Heart left ventricle (tissue), 16 donors: Measurements from ENCODE around the gene DSCAM. TPM values are rescaled to one million over a fixed set of nuclear protein-coding genes. Genes with fewer than 3 reads are reported as not detected.

ENCODE experiments used
- ATAC-seq, 4 donors: fragments of 200-7000 bp; cut with Tn5 transposase; one replicate each; pipeline ENCODE4 v1.9.1; 2020 to 2022; ENCODE audit warnings: moderate library complexity in 4 of 4, mild to moderate bottlenecking in 3 of 4, moderate number of reproducible peaks in 1 of 4
- DNase-seq, 5 donors: peaks; one replicate each; pipeline ENCODE4 v3.0.0-alpha.2; 2020
- H3K27ac ChIP-seq, 12 donors: fragments of 200-600 bp; sonication (generic) in 4 of 12; one replicate each; pipeline versions ENCODE4 v1.5.0 to v1.8.0; 2016 to 2022; ENCODE audit warnings: mild to moderate bottlenecking in 2 of 12
- H3K27me3 ChIP-seq, 9 donors: fragments of 200-600 bp; sonication (generic) in 2 of 9; one replicate each; pipeline versions ENCODE4 v1.5.1 to v1.8.0; 2016 to 2022; ENCODE audit warnings: mild to moderate bottlenecking in 3 of 9
- H3K36me3 ChIP-seq, 9 donors: fragments of 200-600 bp; sonication (generic) in 2 of 9; one replicate each; pipeline versions ENCODE4 v1.5.0 to v1.8.0; 2018 to 2022; ENCODE audit warnings: mild to moderate bottlenecking in 2 of 9
- H3K4me1 ChIP-seq, 12 donors: fragments of 200-600 bp; sonication (generic) in 4 of 12; one replicate each; pipeline versions ENCODE4 v1.5.0 to v1.8.0; 2016 to 2022; ENCODE audit warnings: mild to moderate bottlenecking in 3 of 12
- H3K4me3 ChIP-seq, 12 donors: fragments of 200-600 bp; sonication (generic) in 4 of 12; one replicate each; pipeline versions ENCODE4 v1.5.0 to v1.8.0; 2017 to 2022; ENCODE audit warnings: mild to moderate bottlenecking in 9 of 12, moderate library complexity in 4 of 12
- H3K9me3 ChIP-seq, 12 donors: fragments of 200-600 bp; sonication (generic) in 4 of 12; one replicate each; pipeline versions ENCODE4 v1.5.0 to v1.8.0; 2016 to 2022; ENCODE audit warnings: mild to moderate bottlenecking in 1 of 12
- POLR2A ChIP-seq, 2 donors: fragments of 450-650 bp; IDR thresholded peaks; one replicate each; pipeline ENCODE4 v1.6.1; 2017; ENCODE audit warnings: antibody characterized with exemption in 2 of 2, mild to moderate bottlenecking in 2 of 2, moderate library complexity in 2 of 2
- WGBS, 4 donors: extraction: QIAGEN DNeasy Blood & Tissue Kit in 2 of 4; methylation state at CpG; one replicate each; pipeline versions ENCODE4 v1.1.5 to v1.1.7; 2013 to 2018; 5-methylcytosine and 5-hydroxymethylcytosine counted together
- intact Hi-C, 10 donors: fragments of 100-400 bp; cut with DNase I; formaldehyde crosslinking; loops; one replicate each; pipeline versions ENCODE4 v1.11.1 to v1.14.2; 2022
- polyA plus RNA-seq, 2 donors: library from polyadenylated mRNA; stranded (reverse); fragments of 200-250 nt; gene quantifications; one replicate each; pipeline ENCODE4 v1.2.3, GENCODE V29; 2013
- total RNA-seq, 9 donors: library from RNA; depleted of rRNA in 2 of 9; stranded (reverse); fragments of >200 nt in 2 of 9; fragmentation: NEBNext Ultra II Directional in 3 of 9; extraction: Animal tissue kit (Norgen Biotek cat#: 25700) in 3 of 9; gene quantifications; one replicate each; pipeline versions ENCODE4 v1.1.0 to v1.2.4, GENCODE V29; 2016 to 2023
- TF ChIP-seq, protein P1 (sequence below), 12 donors: fragments of 200-600 bp; sonication (generic) in 4 of 12; IDR thresholded peaks; one replicate each; pipeline versions ENCODE4 v1.5.0 to v1.8.0; 2018 to 2022; ENCODE audit warnings: antibody characterized with exemption in 12 of 12, mild to moderate bottlenecking in 5 of 12
- donor health status: ischemic (EF 13 %, LVEDD 7.1; RV severe dilation, severe dysfunction).
- donor health status: healthy with polysubstance abuse.
- donor health status: DM: no; HTN: yes; CAD: no.
- donor health status: DM: no; HTN: no; CAD: no.
- donor health status: ischemic (EF 25% LVEDD 6.9; RV normal size, moderate dysfunction).
- donor health status: ischemic (EF 25% LVEDD 5.7; RV mildly dilated, moderate dysfunction).
- donor health status: healthy.
- donor health status: DM: yes; HTN: yes; CAD: no.
- donor health status: ischemic (EF 35%, LVEDD 5.7; RV mildly dilated, moderate dysfunction).
- donor health status: nonischemic (EF 11% LVEDD 7.7; RV severe dilation, severe dysfunction).
- donor health status: DM: yes; HTN: yes; CAD: no.
- donor health status: PGD.
- donor health status: ischemic (EF 29% LVEDD 5.4; RV normal size, mild dysfunction).
- donor health status: nonischemic (EF 23%, LVEDD 6.1; RV moderate dilation, normal function).

DSCAM gene
- total and polyA plus RNA-seq, 11 donors: 0.03 TPM; not detected in 10

GRCh38 chr21:40882192-40882915, 35.4 kb upstream of the DSCAM start:
- WGBS, 4 donors: 82 to 86% (median 84%) methylated on average over 7 of the region's 7 CpGs
- H3K4me1 ChIP-seq: no peaks in the 10 kb centered on the region
- H3K27me3 ChIP-seq: no peaks in the 10 kb centered on the region
- no peak overlapping the region for H3K27ac ChIP-seq
- no peaks in the 10 kb centered on the region for H3K36me3 ChIP-seq
- H3K9me3 ChIP-seq: peaks cover 0 to 3% (median 0%) of the 10 kb centered on the region in 12 donors
- intact Hi-C loops: no loop called here
- DNase-seq (no peak), ATAC-seq (no peak)
- TF ChIP-seq POLR2A (IDR thresholded peaks at IDR 0.05): no peak
- TF ChIP-seq, protein P1, sequence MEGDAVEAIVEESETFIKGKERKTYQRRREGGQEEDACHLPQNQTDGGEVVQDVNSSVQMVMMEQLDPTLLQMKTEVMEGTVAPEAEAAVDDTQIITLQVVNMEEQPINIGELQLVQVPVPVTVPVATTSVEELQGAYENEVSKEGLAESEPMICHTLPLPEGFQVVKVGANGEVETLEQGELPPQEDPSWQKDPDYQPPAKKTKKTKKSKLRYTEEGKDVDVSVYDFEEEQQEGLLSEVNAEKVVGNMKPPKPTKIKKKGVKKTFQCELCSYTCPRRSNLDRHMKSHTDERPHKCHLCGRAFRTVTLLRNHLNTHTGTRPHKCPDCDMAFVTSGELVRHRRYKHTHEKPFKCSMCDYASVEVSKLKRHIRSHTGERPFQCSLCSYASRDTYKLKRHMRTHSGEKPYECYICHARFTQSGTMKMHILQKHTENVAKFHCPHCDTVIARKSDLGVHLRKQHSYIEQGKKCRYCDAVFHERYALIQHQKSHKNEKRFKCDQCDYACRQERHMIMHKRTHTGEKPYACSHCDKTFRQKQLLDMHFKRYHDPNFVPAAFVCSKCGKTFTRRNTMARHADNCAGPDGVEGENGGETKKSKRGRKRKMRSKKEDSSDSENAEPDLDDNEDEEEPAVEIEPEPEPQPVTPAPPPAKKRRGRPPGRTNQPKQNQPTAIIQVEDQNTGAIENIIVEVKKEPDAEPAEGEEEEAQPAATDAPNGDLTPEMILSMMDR (IDR thresholded peaks at IDR 0.05): no peak
- no peak overlapping the region for H3K4me3 ChIP-seq

- TF ChIP-seq, protein P1 (IDR thresholded peaks at IDR 0.05): no peak
- TF ChIP-seq POLR2A (IDR thresholded peaks at IDR 0.05): no peak
Observed at GRCh38 chr21:40881767-40882166, 34.8 kb upstream of the DSCAM start.

DNA sequence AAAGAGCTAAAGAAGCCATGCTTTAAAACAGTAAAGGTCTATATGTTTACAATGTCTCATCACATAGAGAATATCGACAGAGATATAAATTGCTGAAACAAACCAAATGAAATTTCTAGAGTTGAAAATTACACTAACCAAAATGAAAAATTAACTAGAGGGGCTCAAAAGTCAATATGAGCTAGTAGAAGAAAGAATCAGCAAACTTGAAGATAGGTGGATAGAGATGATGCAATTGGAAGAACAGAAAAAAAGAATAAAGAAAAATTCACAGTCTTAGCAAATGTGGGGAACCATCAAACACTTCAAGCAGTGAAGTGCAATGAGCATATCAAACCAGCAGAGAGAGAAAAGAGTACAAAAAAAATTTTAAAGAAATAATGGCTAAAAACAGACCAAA, 24.1 kb upstream of the DSCAM start:
- intact Hi-C loops: no loop called here
- peaks cover 0 to 40% (median 8%) of the 10 kb centered on the region in 12 donors for H3K9me3 ChIP-seq
- H3K4me3 ChIP-seq: no peak overlapping the region
- H3K4me1 ChIP-seq: no peaks in the 10 kb centered on the region
- TF ChIP-seq POLR2A (IDR thresholded peaks at IDR 0.05): no peak
- TF ChIP-seq, protein P1 (IDR thresholded peaks at IDR 0.05): no peak
- DNase-seq (no peak), ATAC-seq (no peak)
- 92 to 97% (median 95%) methylated on average over 1 of the region's 1 CpG for WGBS, 4 donors
- H3K36me3 ChIP-seq: no peaks in the 10 kb centered on the region
- no peak overlapping the region for H3K27ac ChIP-seq
- H3K27me3 ChIP-seq: no peaks in the 10 kb centered on the region

More at GRCh38 chr21:40881767-40882166, 34.8 kb upstream of the DSCAM start:
- H3K36me3 ChIP-seq: no peaks in the 10 kb centered on the region
- H3K9me3 ChIP-seq: peaks cover 0 to 3% (median 0%) of the 10 kb centered on the region in 12 donors
- 63 to 68% (median 66%) methylated on average over 2 of the region's 2 CpGs for WGBS, 4 donors
- no peak overlapping the region for H3K27ac ChIP-seq
- ATAC-seq (no peak), DNase-seq (no peak)
- H3K27me3 ChIP-seq: no peaks in the 10 kb centered on the region
- H3K4me1 ChIP-seq: no peaks in the 10 kb centered on the region
- no peak overlapping the region for H3K4me3 ChIP-seq
- intact Hi-C loops: no loop called here

GRCh38 chr21:40863839-40864238, 16.9 kb upstream of the DSCAM start:
- TF ChIP-seq, protein P1 (IDR thresholded peaks at IDR 0.05): no peak
- TF ChIP-seq POLR2A (IDR thresholded peaks at IDR 0.05): no peak
- ATAC-seq (no peak), DNase-seq (no peak)
- Histone ChIP-seq H3K27me3 (no peaks in the 10 kb centered on the region), H3K27ac (no peak overlapping the region), H3K4me1 (no peaks in the 10 kb centered on the region), H3K4me3 (no peak overlapping the region), H3K9me3 (peaks cover 0 to 4% (median 0%) of the 10 kb centered on the region in 12 donors), H3K36me3 (no peaks in the 10 kb centered on the region)
- intact Hi-C loops: no loop called here
- WGBS, 4 donors: 76 to 82% (median 78%) methylated on average over 4 of the region's 4 CpGs
